Coronary artery (tissue), 2 donors: ENCODE measurements around the gene ZNF771.

Experiments used
- DNase-seq: peaks from one replicate; pipeline ENCODE4 v3.0.0-alpha.2; 2017; ENCODE audit warnings: low spot score
- H3K27ac ChIP-seq, 2 donors: fragments of 200-600 bp; sonication (generic); one replicate each; pipeline ENCODE4 v1.5.1; 2016 to 2019
- H3K4me3 ChIP-seq: fragments of 200-600 bp; sonication (generic); 2 replicates; pipeline ENCODE4 v1.5.1; 2016; ENCODE audit warnings: mild to moderate bottlenecking, moderate library complexity
- CTCF ChIP-seq: fragments of 200-600 bp; sonication (generic); IDR thresholded peaks from one replicate; pipeline ENCODE4 v1.5.1; 2019; ENCODE audit warnings: antibody characterized with exemption

Gene ZNF771

GRCh38 chr16:30375864-30376263 lies 31.5 kb upstream of the ZNF771 start:
- no peak overlapping the region for H3K27ac ChIP-seq

GRCh38 chr16:30376461-30376902 lies 30.9 kb upstream of the ZNF771 start:
- DNase-seq = peak; percentile 70
- peak overlapping the region in 1 of 2 donors; percentile 95 for H3K27ac ChIP-seq
- TF ChIP-seq CTCF = no peak
- no peak overlapping the region for H3K4me3 ChIP-seq

More at GRCh38 chr16:30375864-30376263, 31.5 kb upstream of the ZNF771 start:
- H3K4me3 ChIP-seq = no peak overlapping the region
- TF ChIP-seq CTCF = no peak
- DNase-seq = peak; percentile 73

- no peak for TF ChIP-seq CTCF
- peak overlapping the region; percentile 85 for H3K4me3 ChIP-seq
- peak; percentile 95 for DNase-seq
- peak overlapping the region; percentile 95 to 99 for H3K27ac ChIP-seq
Measured at GRCh38 chr16:30377050-30377811, 30.2 kb upstream of the ZNF771 start.

GRCh38 chr16:30377812-30378235 lies 29.6 kb upstream of the ZNF771 start:
- DNase-seq = no peak
- TF ChIP-seq CTCF = no peak
- Histone ChIP-seq H3K27ac (peak overlapping the region; percentile 95 to 99), H3K4me3 (peak overlapping the region; percentile 85)

DNA sequence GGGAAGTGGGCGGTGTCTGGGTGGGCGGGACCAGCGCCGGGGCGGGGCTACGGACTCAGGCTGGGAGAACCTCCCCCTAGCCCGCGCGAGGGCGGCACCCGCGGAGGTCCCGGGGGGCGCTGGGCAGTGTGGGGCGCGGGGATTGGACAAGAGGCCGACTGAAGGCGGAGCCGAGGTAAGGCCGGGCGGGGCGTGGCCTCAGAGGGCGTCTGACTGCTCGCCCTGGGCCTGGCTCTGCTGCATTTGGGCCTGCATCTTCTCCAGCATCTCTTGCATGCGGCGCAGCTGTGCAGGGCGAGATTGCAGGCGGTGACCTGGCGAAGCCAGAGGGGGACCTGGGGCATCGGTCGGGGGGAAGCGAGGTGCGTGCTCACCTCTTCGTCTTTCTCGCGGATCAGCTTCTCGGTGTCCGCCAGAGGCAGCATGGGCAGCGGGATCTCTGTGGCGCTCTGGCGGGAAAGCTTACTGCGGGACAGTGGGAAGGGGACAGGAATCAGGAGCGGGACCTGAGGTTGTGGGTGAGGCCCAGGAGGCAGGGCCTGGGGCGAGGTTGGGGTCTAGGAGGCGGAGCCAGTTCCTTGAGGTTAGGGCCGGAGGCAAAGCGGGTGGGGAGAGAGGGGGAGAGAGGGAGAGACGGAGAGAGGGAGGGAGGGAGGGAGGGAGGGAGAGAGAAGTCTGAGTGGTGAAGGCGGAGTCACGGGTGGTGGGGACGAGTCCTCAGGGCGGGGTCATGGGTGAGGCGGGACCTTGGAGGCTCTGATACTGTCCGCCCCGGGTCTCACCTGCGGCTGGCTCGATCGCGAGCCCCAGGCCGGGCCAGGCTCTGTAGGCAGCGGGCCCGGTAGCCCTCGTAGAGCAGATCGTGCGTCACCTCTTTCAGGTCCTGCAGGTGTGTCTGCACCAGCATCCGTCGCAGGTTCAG lies 28.9 kb upstream of the ZNF771 start:
- peak; percentile 99 for DNase-seq
- TF ChIP-seq CTCF = no peak
- peak overlapping the region; percentile 95 to 99 for H3K27ac ChIP-seq
- peak overlapping the region; percentile 85 for H3K4me3 ChIP-seq

GRCh38 chr16:30379158-30379783 lies 28.1 kb upstream of the ZNF771 start:
- no peak for DNase-seq
- peak overlapping the region; percentile 85 for H3K4me3 ChIP-seq
- TF ChIP-seq CTCF = no peak
- H3K27ac ChIP-seq = peak overlapping the region; percentile 95 to 99
